Kidney tubule cell (primary cell): ENCODE data around the gene RPS2.
A peak's percentile ranks its signal among the peaks of the same experiment; 100 is the strongest.
"Not testable (repeated sequence)": the region's sequence is repeated elsewhere in the genome, so short reads cannot be mapped to it uniquely, and the experiment has no call there.

Source experiments
- DNase-seq: peaks from one replicate; pipeline ENCODE4 v3.0.0-alpha.2; 2018; ENCODE audit warnings: low spot score

Gene RPS2

GRCh38 chr16:1964506-1965395 is at the start of gene RPS2:
Gene RPS2 (minus strand): TSS chr16:1964826. CDS start chr16:1964625, 201 bp downstream.
- peak; percentile 99 for DNase-seq

- DNase-seq, result no peak
Measured at GRCh38 chr16:2013527-2013926, 48.9 kb upstream of the RPS2 start.

DNA sequence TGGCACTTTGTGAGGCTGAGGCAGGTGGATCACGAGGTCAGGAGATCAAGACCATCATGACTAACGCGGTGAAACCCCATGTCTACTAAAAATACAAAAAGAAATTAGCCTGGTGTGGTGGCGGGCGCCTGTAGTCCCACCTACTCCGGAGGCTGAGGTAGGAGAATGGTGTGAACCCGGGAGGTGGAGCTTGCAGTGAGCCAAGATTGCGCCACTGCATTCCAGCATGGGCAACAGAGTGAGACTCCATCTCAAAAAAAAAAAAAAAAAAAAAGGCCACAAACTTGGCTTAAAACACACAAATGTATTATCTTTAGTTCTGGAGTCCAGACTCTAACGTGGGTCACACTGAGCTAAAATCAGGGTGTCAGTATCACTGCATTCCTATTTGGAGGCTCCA is 47.1 kb upstream of the RPS2 start:
- not testable (repeated sequence) for DNase-seq

DNA sequence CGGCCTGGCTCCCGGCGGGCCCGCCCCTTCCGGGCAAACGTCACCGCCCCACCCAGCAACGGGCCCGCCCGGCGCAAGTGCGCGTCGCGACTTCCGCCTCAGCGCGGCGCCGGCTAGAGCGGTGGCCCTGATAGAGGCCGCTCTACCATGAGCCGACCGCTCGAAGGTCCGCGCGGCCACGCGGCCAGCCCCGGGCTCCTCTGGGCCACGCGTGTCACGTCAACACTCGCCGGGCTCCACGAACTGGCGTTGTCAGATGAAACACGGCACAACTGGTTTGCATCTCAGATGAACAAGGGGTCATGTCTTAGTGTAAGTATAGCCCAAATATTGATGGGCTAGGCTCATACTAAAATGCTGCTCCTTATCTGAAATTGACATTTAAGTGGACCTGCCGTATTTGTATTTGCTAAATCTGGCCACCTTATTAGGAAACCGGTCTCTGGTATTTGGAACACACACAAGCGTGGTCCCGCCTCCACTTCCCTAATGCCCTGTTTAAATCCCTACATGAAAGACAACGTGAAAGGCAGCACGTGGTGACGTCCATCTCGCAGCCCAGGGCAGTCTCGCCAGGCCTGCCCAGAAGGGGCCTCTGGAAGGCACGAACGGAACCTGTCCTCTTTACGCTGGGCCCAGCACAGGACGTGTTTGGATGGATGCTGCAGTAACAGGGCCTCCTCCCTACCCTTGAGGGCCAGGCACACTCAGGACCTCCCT is 45.3 kb upstream of the RPS2 start, which contains the start of gene ZNF598:
ZNF598 (minus strand) TSS at position 31 of the 720 bp plus-strand sequence.
- DNase-seq, result peak; percentile 87

GRCh38 chr16:2009164-2009711 is 44.6 kb upstream of the RPS2 start:
- DNase-seq, result no peak

- DNase-seq, result peak; percentile 28
Measured at GRCh38 chr16:2008631-2009163, 44.1 kb upstream of the RPS2 start.

DNA sequence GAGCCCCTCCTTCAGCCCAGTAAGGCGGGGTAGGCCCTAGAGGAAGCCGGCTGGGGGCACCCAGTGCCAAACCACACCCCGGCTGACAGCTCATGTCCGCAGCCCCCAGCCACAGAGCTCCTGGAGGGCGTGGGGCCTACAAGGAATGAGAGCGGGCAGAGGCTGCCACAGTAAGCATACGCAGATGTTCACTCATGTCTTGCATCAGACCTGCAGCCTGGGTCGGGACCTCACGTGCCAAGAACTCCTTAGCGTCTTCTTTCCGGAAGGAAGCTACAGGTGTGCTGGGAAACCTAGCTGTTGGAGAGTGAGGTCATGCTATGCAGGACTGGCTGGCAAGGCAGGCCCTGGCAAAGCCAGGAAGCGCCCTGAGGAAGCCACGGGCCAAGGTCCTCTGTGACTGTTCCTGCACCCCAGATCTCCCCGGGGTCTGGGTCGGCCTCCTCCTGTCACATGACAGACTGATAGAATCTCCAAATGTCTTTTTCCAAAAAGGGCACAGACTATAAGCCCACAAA is 43.4 kb upstream of the RPS2 start:
- DNase-seq, result peak; percentile 48

DNA sequence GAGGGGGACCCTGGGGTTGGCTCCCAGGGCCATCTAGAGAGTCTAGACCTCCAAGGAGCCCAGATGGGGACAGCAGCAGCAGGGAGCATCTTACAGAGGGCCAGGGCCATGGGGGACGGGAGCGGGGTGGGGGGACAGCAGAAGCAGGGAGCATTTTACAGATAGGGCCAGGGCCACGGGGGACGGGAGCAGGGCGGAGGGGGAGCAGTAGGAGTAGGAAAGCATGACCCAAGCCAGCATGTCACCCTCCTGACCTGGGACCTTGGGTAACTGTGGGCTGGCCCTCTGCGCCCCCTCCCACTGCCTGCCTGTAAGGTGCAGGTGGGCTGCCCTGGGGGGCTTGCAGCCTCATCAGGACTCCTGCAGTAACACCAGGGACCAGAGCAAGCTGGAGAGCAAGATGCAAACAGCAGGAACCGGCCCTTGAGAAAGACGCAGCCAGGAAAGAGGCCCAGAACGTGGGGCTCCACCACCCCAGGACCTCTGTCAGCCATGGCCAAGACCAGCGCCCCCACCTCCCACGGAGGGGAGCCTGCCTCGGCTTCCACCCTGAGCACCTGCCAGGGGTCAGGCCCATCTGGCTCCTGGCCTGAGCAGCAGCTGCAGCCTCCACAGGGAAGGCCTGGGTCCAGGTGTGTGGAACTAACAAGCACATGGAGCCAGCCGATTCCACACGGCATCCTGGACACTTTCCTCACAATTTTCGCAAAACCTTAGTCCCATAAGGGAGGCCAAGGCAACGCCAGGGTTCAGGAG is 42.6 kb upstream of the RPS2 start:
- DNase-seq, result no peak

DNA sequence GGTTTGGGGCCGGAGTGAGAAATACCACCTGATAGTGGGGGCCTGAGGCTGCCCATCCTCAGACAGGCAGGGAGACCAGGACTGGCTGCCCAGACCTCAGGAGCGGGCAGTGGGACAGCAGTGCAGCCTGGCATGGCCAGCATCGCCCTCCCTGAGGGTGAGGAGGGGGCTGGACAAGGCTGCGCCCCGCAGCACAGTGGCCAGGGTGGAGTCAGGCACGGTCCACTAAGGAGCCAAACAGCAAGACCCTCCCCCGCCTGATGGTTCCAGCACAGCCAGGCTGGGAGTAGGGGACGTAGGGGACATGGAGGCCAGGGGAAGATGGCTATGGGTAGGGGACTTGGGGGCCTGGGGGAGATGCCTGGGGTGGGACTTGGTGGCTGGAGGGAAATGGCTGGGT is 41.7 kb upstream of the RPS2 start:
- DNase-seq, result no peak

DNA sequence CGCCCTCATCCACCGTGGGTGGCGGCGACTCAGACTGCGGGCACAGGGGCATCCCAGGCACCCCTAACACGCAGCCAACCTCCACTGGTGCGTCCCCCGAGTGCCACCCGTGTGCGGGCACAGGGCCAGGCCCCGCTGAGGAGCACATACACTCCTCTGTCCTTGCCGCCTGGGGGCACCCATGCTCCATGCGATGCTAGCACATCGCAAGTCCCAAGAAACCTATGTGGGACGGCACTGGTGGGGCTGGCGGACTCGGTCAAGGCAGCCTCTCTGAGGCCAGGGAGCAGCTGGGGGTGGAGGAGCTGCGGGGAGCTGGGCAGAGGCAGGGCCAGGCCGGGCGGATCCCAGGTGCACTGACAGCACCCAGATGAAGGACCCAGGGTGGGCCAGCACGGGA is 41.0 kb upstream of the RPS2 start:
- no peak for DNase-seq

- DNase-seq, result no peak
Measured at GRCh38 chr16:2004795-2005517, 40.3 kb upstream of the RPS2 start.

GRCh38 chr16:2003827-2004641 is 39.4 kb upstream of the RPS2 start:
- peak; percentile 89 for DNase-seq

DNA sequence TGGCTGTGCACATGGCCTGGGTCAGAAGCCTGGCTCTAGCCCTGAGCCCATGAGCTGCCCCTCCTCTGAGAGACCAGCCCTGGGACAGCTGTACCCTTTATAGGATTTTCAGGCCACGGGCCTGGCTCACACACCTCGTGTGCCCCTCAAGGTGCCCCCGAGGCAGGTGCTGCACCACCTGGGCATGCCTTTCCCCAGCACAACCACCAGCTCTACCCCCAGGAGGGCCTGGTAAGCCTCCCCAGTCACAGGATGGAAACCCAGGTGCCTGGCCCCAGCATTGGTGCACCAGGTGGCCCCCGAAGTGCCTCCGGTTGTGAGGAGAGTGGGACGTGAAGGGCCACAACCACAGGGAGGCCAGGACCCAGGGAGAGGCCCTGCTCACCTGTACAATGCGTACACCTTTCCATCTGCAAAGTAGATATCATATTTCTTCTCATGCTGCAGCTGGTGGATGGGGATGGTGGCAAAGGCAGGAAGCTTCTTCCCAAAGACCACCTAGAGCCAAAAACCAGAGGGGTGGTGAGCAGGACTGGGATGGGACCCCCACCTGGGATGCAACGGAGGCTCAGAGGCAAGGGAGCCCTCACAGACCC is 38.7 kb upstream of the RPS2 start:
- DNase-seq, result no peak

GRCh38 chr16:2002406-2003230 is 38.0 kb upstream of the RPS2 start:
- no peak for DNase-seq

DNA sequence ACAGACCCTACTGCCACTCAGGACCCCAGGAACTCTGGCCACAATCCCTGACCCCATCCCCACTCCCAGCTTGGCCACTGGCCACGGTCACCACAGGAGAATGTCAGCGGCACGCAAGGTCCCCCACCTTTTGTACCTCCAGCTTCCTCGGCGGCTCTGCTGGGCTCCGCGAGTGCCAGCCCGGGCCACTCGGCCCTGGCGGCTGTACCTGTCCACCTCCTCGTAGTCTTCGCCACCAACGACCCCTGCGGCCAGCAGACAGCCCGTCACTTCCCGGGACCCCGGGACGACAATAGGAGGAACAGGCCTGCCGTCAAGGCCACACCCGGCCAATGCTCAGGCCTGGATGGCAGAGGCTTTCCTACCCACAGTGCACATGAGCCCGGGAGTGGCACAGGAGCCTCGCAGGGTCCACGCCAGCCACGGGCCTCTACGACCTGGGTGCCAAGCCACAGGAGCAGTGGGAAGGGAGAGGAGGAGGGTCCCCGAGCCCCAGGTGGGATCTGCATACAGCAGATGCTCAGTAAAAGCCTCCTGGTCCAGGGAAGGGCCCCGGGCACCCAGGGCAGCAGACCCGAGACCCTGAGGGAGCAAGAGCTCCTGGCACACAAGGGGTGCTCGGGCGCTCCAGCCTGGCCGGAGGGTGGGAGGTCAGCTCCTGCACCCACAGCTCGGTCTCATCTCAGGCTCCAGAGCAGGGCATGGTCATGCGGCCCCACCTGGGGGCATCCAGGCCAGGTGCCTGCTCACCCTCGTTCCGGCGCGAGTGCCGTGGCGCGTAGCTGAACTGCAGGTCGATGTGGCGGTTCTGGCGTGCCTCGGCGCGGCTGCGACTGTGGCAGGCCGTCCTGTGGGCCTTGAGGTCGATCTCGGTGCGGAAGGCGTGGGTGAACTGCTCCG is 37.1 kb upstream of the RPS2 start:
- no peak for DNase-seq

- no peak for DNase-seq
Measured at GRCh38 chr16:2001035-2001434, 36.4 kb upstream of the RPS2 start.

- DNase-seq, result no peak
Measured at GRCh38 chr16:1999866-2000514, 35.4 kb upstream of the RPS2 start.
